Measurements from ENCODE around the gene RAB8A.

The RAB8A gene

GRCh38 chr19:16157601-16158000 is 45.9 kb downstream of the RAB8A start:
- no peak overlapping the region for H3K4me3 ChIP-seq (IDR thresholded peaks at IDR 0.05; ENCODE audit: insufficient read depth, low read depth, low read length)
- H3K79me2 ChIP-seq (ENCODE audit: insufficient read depth, low read depth), result no peaks in the 10 kb centered on the region
- H3K36me3 ChIP-seq (ENCODE audit: insufficient read depth), result no peaks in the 10 kb centered on the region
- no peak overlapping the region for H3K9ac ChIP-seq
- H3K4me1 ChIP-seq (ENCODE audit: low read depth, poor library complexity, severe bottlenecking), result peaks cover 10% of the 10 kb centered on the region
- H2AFZ ChIP-seq (ENCODE audit: low read depth), result no peak overlapping the region
- H3K4me2 ChIP-seq, result no peak overlapping the region
- no peak for TF ChIP-seq CTCF (conservative IDR thresholded peaks at IDR 0.05; ENCODE audit: low read depth, low read length)
- no peaks in the 10 kb centered on the region for H4K20me1 ChIP-seq (ENCODE audit: insufficient read depth)
- no peak overlapping the region for H3K27ac ChIP-seq
- no peaks in the 10 kb centered on the region for H3K27me3 ChIP-seq (ENCODE audit: insufficient read depth, low read depth)

GRCh38 chr19:16159655-16160054 is 48.0 kb downstream of the RAB8A start:
- H4K20me1 ChIP-seq (ENCODE audit: insufficient read depth), result no peaks in the 10 kb centered on the region
- no peak overlapping the region for H2AFZ ChIP-seq (ENCODE audit: low read depth)
- H3K4me1 ChIP-seq (ENCODE audit: low read depth, poor library complexity, severe bottlenecking), result peaks cover 10% of the 10 kb centered on the region
- TF ChIP-seq CTCF (conservative IDR thresholded peaks at IDR 0.05; ENCODE audit: low read depth, low read length), result no peak
- H3K36me3 ChIP-seq (ENCODE audit: insufficient read depth), result no peaks in the 10 kb centered on the region
- H3K79me2 ChIP-seq (ENCODE audit: insufficient read depth, low read depth), result no peaks in the 10 kb centered on the region
- H3K9ac ChIP-seq, result no peak overlapping the region
- no peak overlapping the region for H3K27ac ChIP-seq
- no peak overlapping the region for H3K4me3 ChIP-seq (IDR thresholded peaks at IDR 0.05; ENCODE audit: insufficient read depth, low read depth, low read length)
- H3K27me3 ChIP-seq (ENCODE audit: insufficient read depth, low read depth), result no peaks in the 10 kb centered on the region
- H3K4me2 ChIP-seq, result no peak overlapping the region

- no peak overlapping the region for H3K4me3 ChIP-seq (IDR thresholded peaks at IDR 0.05; ENCODE audit: insufficient read depth, low read depth, low read length)
- no peak overlapping the region for H3K4me2 ChIP-seq
- no peak overlapping the region for H3K27ac ChIP-seq
Measured at GRCh38 chr19:16160445-16160942, 48.8 kb downstream of the RAB8A start.

GRCh38 chr19:16160943-16161560 is 49.4 kb downstream of the RAB8A start:
- H3K79me2 ChIP-seq (ENCODE audit: insufficient read depth, low read depth), result no peaks in the 10 kb centered on the region
- no peaks in the 10 kb centered on the region for H3K4me1 ChIP-seq (ENCODE audit: low read depth, poor library complexity, severe bottlenecking)
- no peak overlapping the region for H2AFZ ChIP-seq (ENCODE audit: low read depth)
- H4K20me1 ChIP-seq (ENCODE audit: insufficient read depth), result no peaks in the 10 kb centered on the region
- no peak for TF ChIP-seq CTCF (conservative IDR thresholded peaks at IDR 0.05; ENCODE audit: low read depth, low read length)
- no peaks in the 10 kb centered on the region for H3K36me3 ChIP-seq (ENCODE audit: insufficient read depth)
- no peak overlapping the region for H3K4me3 ChIP-seq (IDR thresholded peaks at IDR 0.05; ENCODE audit: insufficient read depth, low read depth, low read length)
- no peaks in the 10 kb centered on the region for H3K27me3 ChIP-seq (ENCODE audit: insufficient read depth, low read depth)
- no peak overlapping the region for H3K4me2 ChIP-seq
- no peak overlapping the region for H3K9ac ChIP-seq
- no peak overlapping the region for H3K27ac ChIP-seq

More at GRCh38 chr19:16160445-16160942, 48.8 kb downstream of the RAB8A start:
- Histone ChIP-seq H2AFZ (ENCODE audit: low read depth) (no peak overlapping the region), H3K79me2 (ENCODE audit: insufficient read depth, low read depth) (no peaks in the 10 kb centered on the region), H3K4me1 (ENCODE audit: low read depth, poor library complexity, severe bottlenecking) (peaks cover 4% of the 10 kb centered on the region), H3K27me3 (ENCODE audit: insufficient read depth, low read depth) (no peaks in the 10 kb centered on the region), H3K9ac (no peak overlapping the region), H4K20me1 (ENCODE audit: insufficient read depth) (no peaks in the 10 kb centered on the region), H3K36me3 (ENCODE audit: insufficient read depth) (no peaks in the 10 kb centered on the region)
- TF ChIP-seq CTCF (conservative IDR thresholded peaks at IDR 0.05; ENCODE audit: low read depth, low read length), result no peak

All from KMS-11 (cell line).